ENCODE results near the gene EFL1.

- TF ChIP-seq POLR2AphosphoS5 (IDR thresholded peaks at IDR 0.05) (no peak), CTCF (IDR thresholded peaks at IDR 0.05) (no peak)
These were observed 156.9 kb downstream of the EFL1 start for GRCh38 chr15:82105451-82106215.

Measured in suprapubic skin (tissue), 3 donors.